Gastrocnemius medialis (tissue), 4 donors: ENCODE data around the gene GNG7.

ENCODE experiments used
- CTCF ChIP-seq, 5 experiments: fragments of 450-650 bp in 3 of 5; fragments of 200-600 bp in 2 of 5; sonication (generic) in 2 of 5; IDR thresholded peaks in 4 of 5; conservative IDR thresholded peaks in 1 of 5; 1 replicate in 4 of 5; 2 replicates in 1 of 5; pipeline ENCODE4 v1.5.1; 2016 to 2019; ENCODE audit warnings: antibody characterized with exemption in 5 of 5, mild to moderate bottlenecking in 3 of 5, moderate library complexity in 3 of 5
- POLR2A ChIP-seq, 2 donors: fragments of 450-650 bp; IDR thresholded peaks; one replicate each; pipeline ENCODE4 v1.6.1; 2017; ENCODE audit warnings: antibody characterized with exemption in 2 of 2, mild to moderate bottlenecking in 2 of 2, moderate library complexity in 2 of 2

- TF ChIP-seq CTCF (IDR thresholded peaks at IDR 0.05 in 4 of 5, conservative IDR thresholded peaks at IDR 0.05 in 1 of 5) = no peak
- no peak for TF ChIP-seq POLR2A (IDR thresholded peaks at IDR 0.05)
These were observed 114.3 kb downstream of the GNG7 start for GRCh38 chr19:2588081-2588777.
